HepG2 (cell line): Measurements from ENCODE around the gene BCAS4. TPM values are rescaled to one million over a fixed set of nuclear protein-coding genes. Genes with fewer than 3 reads are reported as not detected.

ENCODE experiments used
- CHCHD3 ChIP-seq: sonication (generic); formaldehyde crosslinking; IDR thresholded peaks from 2 replicates; pipeline ENCODE4 v1.8.0; 2022; ENCODE audit warnings: mild to moderate bottlenecking, missing genetic modification reagents, moderate library complexity
- MAZ ChIP-seq, 2 experiments: sonication (generic) in 1 of 2; formaldehyde crosslinking in 1 of 2; IDR thresholded peaks; 2 replicates each; pipeline versions ENCODE4 v1.5.0 to v1.6.1; 2012 to 2020; ENCODE audit warnings: low read depth in 2 of 2, mild to moderate bottlenecking in 2 of 2, borderline replicate concordance in 1 of 2, improper control_type of control experiment in 1 of 2, low read length in 1 of 2, missing genetic modification reagents in 1 of 2, moderate library complexity in 1 of 2
- SP1 ChIP-seq, 2 experiments: fragments of 450-650 bp in 1 of 2; sonication (generic) in 1 of 2; formaldehyde crosslinking in 1 of 2; IDR thresholded peaks; 2 replicates each; pipeline versions ENCODE4 v1.4.0 to v1.6.1; 2016 to 2020; ENCODE audit warnings: missing genetic modification reagents in 1 of 2
- ZC3H13 ChIP-seq: sonication (generic); formaldehyde crosslinking; IDR thresholded peaks from 2 replicates; pipeline ENCODE4 v1.8.1; 2023; ENCODE audit warnings: mild to moderate bottlenecking, missing genetic modification reagents, moderate library complexity
- ZNF275 ChIP-seq: sonication (generic); formaldehyde crosslinking; IDR thresholded peaks from 2 replicates; pipeline ENCODE4 v1.8.0; 2022; ENCODE audit warnings: missing genetic modification reagents, mild to moderate bottlenecking, inconsistent platforms, borderline replicate concordance
- ZNF772 ChIP-seq: sonication (generic); formaldehyde crosslinking; IDR thresholded peaks from 2 replicates; pipeline ENCODE4 v1.5.0; 2020; ENCODE audit warnings: mild to moderate bottlenecking, missing genetic modification reagents
- polyA plus RNA-seq, 8 experiments: library from polyadenylated mRNA; depleted of rRNA in 3 of 8; stranded (reverse) in 7 of 8; unstranded in 1 of 8; fragments of >200 nt; fragmentation: Illumina TruSeq in 4 of 8; extraction: Trizol in 4 of 8; gene quantifications; 2 replicates each; pipeline versions ENCODE4 v1.2.1 to v1.2.3, GENCODE V29; 2011 to 2016; ENCODE audit warnings: low read depth in 4 of 8, missing spikeins in 1 of 8, mixed read lengths in 1 of 8; ENCODE audit not compliant: insufficient read depth in 1 of 8
- total RNA-seq, 5 experiments: library from RNA; depleted of rRNA; stranded (reverse); fragments of >200 nt; fragmentation: Illumina TruSeq; extraction: Trizol; gene quantifications; 2 replicates each; pipeline ENCODE4 v1.2.3, GENCODE V29; 2016; ENCODE audit warnings: low read depth in 1 of 5
- TF ChIP-seq, protein P1 (sequence below): sonication (generic); formaldehyde crosslinking; IDR thresholded peaks from 2 replicates; pipeline ENCODE4 v1.8.0; 2022; ENCODE audit warnings: mild to moderate bottlenecking, missing genetic modification reagents
- TF ChIP-seq, protein P2 (sequence below), 2 experiments: IDR thresholded peaks; 2 replicates each; pipeline ENCODE4 v1.6.1; 2011 to 2012; ENCODE audit warnings: low read length in 2 of 2, borderline replicate concordance in 1 of 2, low read depth in 1 of 2, mild to moderate bottlenecking in 1 of 2, moderate library complexity in 1 of 2
- TF ChIP-seq, protein P3 (sequence below): sonication (generic); formaldehyde crosslinking; IDR thresholded peaks from 2 replicates; pipeline ENCODE4 v1.4.0; 2020; ENCODE audit warnings: missing genetic modification reagents
- TF ChIP-seq, protein P4 (sequence below): sonication (generic); formaldehyde crosslinking; IDR thresholded peaks from 2 replicates; pipeline ENCODE4 v1.4.0; 2020; ENCODE audit warnings: missing genetic modification reagents, mild to moderate bottlenecking, borderline replicate concordance
- TF ChIP-seq, protein P5 (sequence below): sonication (generic); formaldehyde crosslinking; IDR thresholded peaks from 2 replicates; pipeline ENCODE4 v1.8.1; 2022; ENCODE audit warnings: low read depth, mild to moderate bottlenecking, missing genetic modification reagents

Gene BCAS4
- total and polyA plus RNA-seq, 2 of the 13 experiments (the other 11 are each of a cell fraction or from before 2014, with no cell fraction given) = 7.2 to 8.0 TPM

DNA sequence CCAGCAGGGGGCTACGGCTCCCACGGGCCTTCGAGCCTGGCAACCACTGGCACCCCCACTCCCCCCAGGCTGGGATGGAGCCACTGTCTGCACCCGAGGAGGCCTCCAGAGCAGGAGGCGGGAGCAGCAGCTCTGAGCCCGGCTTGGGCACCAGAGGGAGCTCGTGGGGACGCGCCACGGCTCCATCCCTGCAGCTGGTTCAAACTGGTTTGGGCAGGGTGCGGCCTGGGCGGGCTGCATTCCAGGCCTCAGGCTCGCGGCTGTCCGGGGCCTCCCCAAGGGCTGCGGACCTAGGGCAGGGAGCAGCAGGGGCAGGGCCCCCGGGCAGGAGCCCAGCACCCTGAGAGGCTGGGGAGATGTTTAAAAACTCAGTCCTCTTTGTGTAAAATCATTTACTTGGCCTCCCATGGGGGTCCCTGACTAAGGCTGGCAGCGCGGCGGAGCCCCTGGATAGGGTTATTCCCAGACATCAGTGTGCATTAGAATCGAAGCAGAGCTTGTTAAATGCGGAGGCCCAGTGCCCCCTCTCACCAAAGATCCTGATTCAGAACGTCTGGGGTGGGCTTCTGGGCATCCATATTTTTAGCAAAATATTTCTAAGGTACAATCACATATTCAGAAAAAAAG lies 4.1 kb upstream of the BCAS4 start (continued):
- TF ChIP-seq, protein P1, sequence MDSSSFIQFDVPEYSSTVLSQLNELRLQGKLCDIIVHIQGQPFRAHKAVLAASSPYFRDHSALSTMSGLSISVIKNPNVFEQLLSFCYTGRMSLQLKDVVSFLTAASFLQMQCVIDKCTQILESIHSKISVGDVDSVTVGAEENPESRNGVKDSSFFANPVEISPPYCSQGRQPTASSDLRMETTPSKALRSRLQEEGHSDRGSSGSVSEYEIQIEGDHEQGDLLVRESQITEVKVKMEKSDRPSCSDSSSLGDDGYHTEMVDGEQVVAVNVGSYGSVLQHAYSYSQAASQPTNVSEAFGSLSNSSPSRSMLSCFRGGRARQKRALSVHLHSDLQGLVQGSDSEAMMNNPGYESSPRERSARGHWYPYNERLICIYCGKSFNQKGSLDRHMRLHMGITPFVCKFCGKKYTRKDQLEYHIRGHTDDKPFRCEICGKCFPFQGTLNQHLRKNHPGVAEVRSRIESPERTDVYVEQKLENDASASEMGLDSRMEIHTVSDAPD (CRISPR knock-in tag) = peak; percentile 86; the same call in 1 of the 2 replicates
- TF ChIP-seq, protein P2, sequence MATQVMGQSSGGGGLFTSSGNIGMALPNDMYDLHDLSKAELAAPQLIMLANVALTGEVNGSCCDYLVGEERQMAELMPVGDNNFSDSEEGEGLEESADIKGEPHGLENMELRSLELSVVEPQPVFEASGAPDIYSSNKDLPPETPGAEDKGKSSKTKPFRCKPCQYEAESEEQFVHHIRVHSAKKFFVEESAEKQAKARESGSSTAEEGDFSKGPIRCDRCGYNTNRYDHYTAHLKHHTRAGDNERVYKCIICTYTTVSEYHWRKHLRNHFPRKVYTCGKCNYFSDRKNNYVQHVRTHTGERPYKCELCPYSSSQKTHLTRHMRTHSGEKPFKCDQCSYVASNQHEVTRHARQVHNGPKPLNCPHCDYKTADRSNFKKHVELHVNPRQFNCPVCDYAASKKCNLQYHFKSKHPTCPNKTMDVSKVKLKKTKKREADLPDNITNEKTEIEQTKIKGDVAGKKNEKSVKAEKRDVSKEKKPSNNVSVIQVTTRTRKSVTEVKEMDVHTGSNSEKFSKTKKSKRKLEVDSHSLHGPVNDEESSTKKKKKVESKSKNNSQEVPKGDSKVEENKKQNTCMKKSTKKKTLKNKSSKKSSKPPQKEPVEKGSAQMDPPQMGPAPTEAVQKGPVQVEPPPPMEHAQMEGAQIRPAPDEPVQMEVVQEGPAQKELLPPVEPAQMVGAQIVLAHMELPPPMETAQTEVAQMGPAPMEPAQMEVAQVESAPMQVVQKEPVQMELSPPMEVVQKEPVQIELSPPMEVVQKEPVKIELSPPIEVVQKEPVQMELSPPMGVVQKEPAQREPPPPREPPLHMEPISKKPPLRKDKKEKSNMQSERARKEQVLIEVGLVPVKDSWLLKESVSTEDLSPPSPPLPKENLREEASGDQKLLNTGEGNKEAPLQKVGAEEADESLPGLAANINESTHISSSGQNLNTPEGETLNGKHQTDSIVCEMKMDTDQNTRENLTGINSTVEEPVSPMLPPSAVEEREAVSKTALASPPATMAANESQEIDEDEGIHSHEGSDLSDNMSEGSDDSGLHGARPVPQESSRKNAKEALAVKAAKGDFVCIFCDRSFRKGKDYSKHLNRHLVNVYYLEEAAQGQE (IDR thresholded peaks at IDR 0.05; ENCODE audit: borderline replicate concordance in 1 of 2, low read depth in 1 of 2, low read length in 2 of 2) = peak in 1 of 2 experiments; percentile 45; a peak in 1 of 4 replicates
- TF ChIP-seq, protein P3, sequence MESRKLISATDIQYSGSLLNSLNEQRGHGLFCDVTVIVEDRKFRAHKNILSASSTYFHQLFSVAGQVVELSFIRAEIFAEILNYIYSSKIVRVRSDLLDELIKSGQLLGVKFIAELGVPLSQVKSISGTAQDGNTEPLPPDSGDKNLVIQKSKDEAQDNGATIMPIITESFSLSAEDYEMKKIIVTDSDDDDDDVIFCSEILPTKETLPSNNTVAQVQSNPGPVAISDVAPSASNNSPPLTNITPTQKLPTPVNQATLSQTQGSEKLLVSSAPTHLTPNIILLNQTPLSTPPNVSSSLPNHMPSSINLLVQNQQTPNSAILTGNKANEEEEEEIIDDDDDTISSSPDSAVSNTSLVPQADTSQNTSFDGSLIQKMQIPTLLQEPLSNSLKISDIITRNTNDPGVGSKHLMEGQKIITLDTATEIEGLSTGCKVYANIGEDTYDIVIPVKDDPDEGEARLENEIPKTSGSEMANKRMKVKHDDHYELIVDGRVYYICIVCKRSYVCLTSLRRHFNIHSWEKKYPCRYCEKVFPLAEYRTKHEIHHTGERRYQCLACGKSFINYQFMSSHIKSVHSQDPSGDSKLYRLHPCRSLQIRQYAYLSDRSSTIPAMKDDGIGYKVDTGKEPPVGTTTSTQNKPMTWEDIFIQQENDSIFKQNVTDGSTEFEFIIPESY (CRISPR knock-in tag) = peak; percentile 82
- TF ChIP-seq, protein P4, sequence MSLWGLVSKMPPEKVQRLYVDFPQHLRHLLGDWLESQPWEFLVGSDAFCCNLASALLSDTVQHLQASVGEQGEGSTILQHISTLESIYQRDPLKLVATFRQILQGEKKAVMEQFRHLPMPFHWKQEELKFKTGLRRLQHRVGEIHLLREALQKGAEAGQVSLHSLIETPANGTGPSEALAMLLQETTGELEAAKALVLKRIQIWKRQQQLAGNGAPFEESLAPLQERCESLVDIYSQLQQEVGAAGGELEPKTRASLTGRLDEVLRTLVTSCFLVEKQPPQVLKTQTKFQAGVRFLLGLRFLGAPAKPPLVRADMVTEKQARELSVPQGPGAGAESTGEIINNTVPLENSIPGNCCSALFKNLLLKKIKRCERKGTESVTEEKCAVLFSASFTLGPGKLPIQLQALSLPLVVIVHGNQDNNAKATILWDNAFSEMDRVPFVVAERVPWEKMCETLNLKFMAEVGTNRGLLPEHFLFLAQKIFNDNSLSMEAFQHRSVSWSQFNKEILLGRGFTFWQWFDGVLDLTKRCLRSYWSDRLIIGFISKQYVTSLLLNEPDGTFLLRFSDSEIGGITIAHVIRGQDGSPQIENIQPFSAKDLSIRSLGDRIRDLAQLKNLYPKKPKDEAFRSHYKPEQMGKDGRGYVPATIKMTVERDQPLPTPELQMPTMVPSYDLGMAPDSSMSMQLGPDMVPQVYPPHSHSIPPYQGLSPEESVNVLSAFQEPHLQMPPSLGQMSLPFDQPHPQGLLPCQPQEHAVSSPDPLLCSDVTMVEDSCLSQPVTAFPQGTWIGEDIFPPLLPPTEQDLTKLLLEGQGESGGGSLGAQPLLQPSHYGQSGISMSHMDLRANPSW (CRISPR knock-in tag) = peak; percentile 89; the same call in 1 of the 2 replicates
- TF ChIP-seq ZC3H13 (CRISPR knock-in tag) (no peak), ZNF275 (CRISPR knock-in tag) (peak; percentile 54; the same call in 1 of the 2 replicates), MAZ (IDR thresholded peaks at IDR 0.05; ENCODE audit: borderline replicate concordance, low read depth, low read length) (no peak), MAZ (CRISPR knock-in tag; IDR thresholded peaks at IDR 0.05; ENCODE audit: low read depth) (peak; percentile 97), ZNF772 (CRISPR knock-in tag) (peak; percentile 88), CHCHD3 (CRISPR knock-in tag) (peak; percentile 82; the same call in 1 of the 2 replicates), SP1 (IDR thresholded peaks at IDR 0.05) (no peak), SP1 (CRISPR knock-in tag; IDR thresholded peaks at IDR 0.05) (peak; percentile 92)
- TF ChIP-seq, protein P5, sequence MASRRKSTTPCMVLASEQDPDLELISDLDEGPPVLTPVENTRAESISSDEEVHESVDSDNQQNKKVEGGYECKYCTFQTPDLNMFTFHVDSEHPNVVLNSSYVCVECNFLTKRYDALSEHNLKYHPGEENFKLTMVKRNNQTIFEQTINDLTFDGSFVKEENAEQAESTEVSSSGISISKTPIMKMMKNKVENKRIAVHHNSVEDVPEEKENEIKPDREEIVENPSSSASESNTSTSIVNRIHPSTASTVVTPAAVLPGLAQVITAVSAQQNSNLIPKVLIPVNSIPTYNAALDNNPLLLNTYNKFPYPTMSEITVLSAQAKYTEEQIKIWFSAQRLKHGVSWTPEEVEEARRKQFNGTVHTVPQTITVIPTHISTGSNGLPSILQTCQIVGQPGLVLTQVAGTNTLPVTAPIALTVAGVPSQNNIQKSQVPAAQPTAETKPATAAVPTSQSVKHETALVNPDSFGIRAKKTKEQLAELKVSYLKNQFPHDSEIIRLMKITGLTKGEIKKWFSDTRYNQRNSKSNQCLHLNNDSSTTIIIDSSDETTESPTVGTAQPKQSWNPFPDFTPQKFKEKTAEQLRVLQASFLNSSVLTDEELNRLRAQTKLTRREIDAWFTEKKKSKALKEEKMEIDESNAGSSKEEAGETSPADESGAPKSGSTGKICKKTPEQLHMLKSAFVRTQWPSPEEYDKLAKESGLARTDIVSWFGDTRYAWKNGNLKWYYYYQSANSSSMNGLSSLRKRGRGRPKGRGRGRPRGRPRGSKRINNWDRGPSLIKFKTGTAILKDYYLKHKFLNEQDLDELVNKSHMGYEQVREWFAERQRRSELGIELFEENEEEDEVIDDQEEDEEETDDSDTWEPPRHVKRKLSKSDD (CRISPR knock-in tag) = 0 out of 2 replicates have a peak, but pooled peaks have one; percentile 72
